ENCODE measurements around the gene NTM. TPM values are rescaled to one million over a fixed set of nuclear protein-coding genes. Genes with fewer than 3 reads are reported as not detected.

NTM gene
- total and polyA plus RNA-seq, 2 of the 8 experiments (the other 6 are each of a cell fraction or from before 2014, with no cell fraction given) = 13.4 to 20.0 TPM

DNA sequence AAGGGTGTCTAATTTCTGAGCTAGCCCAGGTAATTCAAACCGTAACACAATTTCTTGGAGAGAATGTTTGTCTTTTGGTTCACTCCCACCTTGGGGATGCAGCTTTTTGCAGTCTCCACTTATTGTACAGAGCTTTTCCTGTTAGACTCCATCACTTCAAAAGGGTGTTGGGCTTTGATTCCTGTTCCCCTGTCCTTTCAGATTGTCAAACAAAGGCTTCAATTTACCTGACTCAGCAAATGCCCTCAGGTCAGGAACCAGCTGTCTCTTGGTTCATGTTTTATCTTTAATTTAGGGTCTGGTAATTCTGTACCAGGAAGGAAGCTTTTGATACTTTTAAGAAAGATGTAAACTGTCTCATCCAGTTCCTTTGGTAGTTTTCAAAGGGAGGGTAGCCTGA is 880.6 kb downstream of the NTM start (continued):
- TF ChIP-seq, protein P1, sequence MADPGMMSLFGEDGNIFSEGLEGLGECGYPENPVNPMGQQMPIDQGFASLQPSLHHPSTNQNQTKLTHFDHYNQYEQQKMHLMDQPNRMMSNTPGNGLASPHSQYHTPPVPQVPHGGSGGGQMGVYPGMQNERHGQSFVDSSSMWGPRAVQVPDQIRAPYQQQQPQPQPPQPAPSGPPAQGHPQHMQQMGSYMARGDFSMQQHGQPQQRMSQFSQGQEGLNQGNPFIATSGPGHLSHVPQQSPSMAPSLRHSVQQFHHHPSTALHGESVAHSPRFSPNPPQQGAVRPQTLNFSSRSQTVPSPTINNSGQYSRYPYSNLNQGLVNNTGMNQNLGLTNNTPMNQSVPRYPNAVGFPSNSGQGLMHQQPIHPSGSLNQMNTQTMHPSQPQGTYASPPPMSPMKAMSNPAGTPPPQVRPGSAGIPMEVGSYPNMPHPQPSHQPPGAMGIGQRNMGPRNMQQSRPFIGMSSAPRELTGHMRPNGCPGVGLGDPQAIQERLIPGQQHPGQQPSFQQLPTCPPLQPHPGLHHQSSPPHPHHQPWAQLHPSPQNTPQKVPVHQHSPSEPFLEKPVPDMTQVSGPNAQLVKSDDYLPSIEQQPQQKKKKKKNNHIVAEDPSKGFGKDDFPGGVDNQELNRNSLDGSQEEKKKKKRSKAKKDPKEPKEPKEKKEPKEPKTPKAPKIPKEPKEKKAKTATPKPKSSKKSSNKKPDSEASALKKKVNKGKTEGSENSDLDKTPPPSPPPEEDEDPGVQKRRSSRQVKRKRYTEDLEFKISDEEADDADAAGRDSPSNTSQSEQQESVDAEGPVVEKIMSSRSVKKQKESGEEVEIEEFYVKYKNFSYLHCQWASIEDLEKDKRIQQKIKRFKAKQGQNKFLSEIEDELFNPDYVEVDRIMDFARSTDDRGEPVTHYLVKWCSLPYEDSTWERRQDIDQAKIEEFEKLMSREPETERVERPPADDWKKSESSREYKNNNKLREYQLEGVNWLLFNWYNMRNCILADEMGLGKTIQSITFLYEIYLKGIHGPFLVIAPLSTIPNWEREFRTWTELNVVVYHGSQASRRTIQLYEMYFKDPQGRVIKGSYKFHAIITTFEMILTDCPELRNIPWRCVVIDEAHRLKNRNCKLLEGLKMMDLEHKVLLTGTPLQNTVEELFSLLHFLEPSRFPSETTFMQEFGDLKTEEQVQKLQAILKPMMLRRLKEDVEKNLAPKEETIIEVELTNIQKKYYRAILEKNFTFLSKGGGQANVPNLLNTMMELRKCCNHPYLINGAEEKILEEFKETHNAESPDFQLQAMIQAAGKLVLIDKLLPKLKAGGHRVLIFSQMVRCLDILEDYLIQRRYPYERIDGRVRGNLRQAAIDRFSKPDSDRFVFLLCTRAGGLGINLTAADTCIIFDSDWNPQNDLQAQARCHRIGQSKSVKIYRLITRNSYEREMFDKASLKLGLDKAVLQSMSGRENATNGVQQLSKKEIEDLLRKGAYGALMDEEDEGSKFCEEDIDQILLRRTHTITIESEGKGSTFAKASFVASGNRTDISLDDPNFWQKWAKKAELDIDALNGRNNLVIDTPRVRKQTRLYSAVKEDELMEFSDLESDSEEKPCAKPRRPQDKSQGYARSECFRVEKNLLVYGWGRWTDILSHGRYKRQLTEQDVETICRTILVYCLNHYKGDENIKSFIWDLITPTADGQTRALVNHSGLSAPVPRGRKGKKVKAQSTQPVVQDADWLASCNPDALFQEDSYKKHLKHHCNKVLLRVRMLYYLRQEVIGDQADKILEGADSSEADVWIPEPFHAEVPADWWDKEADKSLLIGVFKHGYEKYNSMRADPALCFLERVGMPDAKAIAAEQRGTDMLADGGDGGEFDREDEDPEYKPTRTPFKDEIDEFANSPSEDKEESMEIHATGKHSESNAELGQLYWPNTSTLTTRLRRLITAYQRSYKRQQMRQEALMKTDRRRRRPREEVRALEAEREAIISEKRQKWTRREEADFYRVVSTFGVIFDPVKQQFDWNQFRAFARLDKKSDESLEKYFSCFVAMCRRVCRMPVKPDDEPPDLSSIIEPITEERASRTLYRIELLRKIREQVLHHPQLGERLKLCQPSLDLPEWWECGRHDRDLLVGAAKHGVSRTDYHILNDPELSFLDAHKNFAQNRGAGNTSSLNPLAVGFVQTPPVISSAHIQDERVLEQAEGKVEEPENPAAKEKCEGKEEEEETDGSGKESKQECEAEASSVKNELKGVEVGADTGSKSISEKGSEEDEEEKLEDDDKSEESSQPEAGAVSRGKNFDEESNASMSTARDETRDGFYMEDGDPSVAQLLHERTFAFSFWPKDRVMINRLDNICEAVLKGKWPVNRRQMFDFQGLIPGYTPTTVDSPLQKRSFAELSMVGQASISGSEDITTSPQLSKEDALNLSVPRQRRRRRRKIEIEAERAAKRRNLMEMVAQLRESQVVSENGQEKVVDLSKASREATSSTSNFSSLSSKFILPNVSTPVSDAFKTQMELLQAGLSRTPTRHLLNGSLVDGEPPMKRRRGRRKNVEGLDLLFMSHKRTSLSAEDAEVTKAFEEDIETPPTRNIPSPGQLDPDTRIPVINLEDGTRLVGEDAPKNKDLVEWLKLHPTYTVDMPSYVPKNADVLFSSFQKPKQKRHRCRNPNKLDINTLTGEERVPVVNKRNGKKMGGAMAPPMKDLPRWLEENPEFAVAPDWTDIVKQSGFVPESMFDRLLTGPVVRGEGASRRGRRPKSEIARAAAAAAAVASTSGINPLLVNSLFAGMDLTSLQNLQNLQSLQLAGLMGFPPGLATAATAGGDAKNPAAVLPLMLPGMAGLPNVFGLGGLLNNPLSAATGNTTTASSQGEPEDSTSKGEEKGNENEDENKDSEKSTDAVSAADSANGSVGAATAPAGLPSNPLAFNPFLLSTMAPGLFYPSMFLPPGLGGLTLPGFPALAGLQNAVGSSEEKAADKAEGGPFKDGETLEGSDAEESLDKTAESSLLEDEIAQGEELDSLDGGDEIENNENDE (IDR thresholded peaks at IDR 0.05; ENCODE audit: insufficient replicate concordance, low read length) = no peak
- TF ChIP-seq SAP30 (IDR thresholded peaks at IDR 0.05; ENCODE audit: insufficient read depth, insufficient replicate concordance, low read length) = no peak
- TF ChIP-seq EP300 (IDR thresholded peaks at IDR 0.05; ENCODE audit: borderline replicate concordance in 1 of 2, low read depth in 2 of 2, low read length in 2 of 2) = no peak
- TF ChIP-seq TCF12 (IDR thresholded peaks at IDR 0.05; ENCODE audit: low read depth, low read length) = no peak
